Measurements from ENCODE around the gene FCHSD2.
A peak's percentile ranks its signal among the peaks of the same experiment; 100 is the strongest.
"Not testable (repeated sequence)": the region's sequence is repeated elsewhere in the genome, so short reads cannot be mapped to it uniquely, and the experiment has no call there.

The FCHSD2 gene

GRCh38 chr11:72820439-72821139, 321.5 kb downstream of the FCHSD2 start:
- no peak for DNase-seq (ENCODE audit: low spot score)

GRCh38 chr11:72818971-72819370, 323.1 kb downstream of the FCHSD2 start:
- no peak for DNase-seq (ENCODE audit: low spot score)

GRCh38 chr11:72817966-72818365, 324.2 kb downstream of the FCHSD2 start:
- no peak for DNase-seq (ENCODE audit: low spot score)

- DNase-seq (ENCODE audit: low spot score), result no peak
Measured at GRCh38 chr11:72816404-72816990, 325.6 kb downstream of the FCHSD2 start.

GRCh38 chr11:72815110-72815618, 327.0 kb downstream of the FCHSD2 start:
- no peak for DNase-seq (ENCODE audit: low spot score)

GRCh38 chr11:72814286-72815109, 327.6 kb downstream of the FCHSD2 start, which contains the start of gene ATG16L2:
Gene ATG16L2 (plus strand): TSS chr11:72814411. CDS start chr11:72814446, 35 bp downstream.
- peak; percentile 82 for DNase-seq (ENCODE audit: low spot score)

GRCh38 chr11:72813740-72814285, 328.3 kb downstream of the FCHSD2 start:
- peak; percentile 69 for DNase-seq (ENCODE audit: low spot score)

GRCh38 chr11:72812967-72813739, 329.0 kb downstream of the FCHSD2 start:
- DNase-seq (ENCODE audit: low spot score), result peak; percentile 63

GRCh38 chr11:72812604-72812966, 329.5 kb downstream of the FCHSD2 start:
- no peak for DNase-seq (ENCODE audit: low spot score)

- not testable (repeated sequence) for DNase-seq (ENCODE audit: low spot score)
Measured at GRCh38 chr11:72811686-72812085, 330.4 kb downstream of the FCHSD2 start.

- DNase-seq (ENCODE audit: low spot score), result no peak
Measured at GRCh38 chr11:72808331-72808798, 333.8 kb downstream of the FCHSD2 start.

GRCh38 chr11:72807792-72808191, 334.3 kb downstream of the FCHSD2 start:
- DNase-seq (ENCODE audit: low spot score), result no peak

- DNase-seq (ENCODE audit: low spot score), result no peak
Measured at GRCh38 chr11:72807021-72807693, 335.0 kb downstream of the FCHSD2 start.

GRCh38 chr11:72806378-72806777, 335.7 kb downstream of the FCHSD2 start:
- not testable (repeated sequence) for DNase-seq (ENCODE audit: low spot score)

GRCh38 chr11:72805216-72805615, 336.9 kb downstream of the FCHSD2 start:
- DNase-seq (ENCODE audit: low spot score), result no peak

GRCh38 chr11:72802822-72803221, 339.3 kb downstream of the FCHSD2 start:
- no peak for DNase-seq (ENCODE audit: low spot score)

- DNase-seq (ENCODE audit: low spot score), result no peak
Measured at GRCh38 chr11:72799441-72799840, 342.7 kb downstream of the FCHSD2 start.

- no peak for DNase-seq (ENCODE audit: low spot score)
Measured at GRCh38 chr11:72798361-72798760, 343.8 kb downstream of the FCHSD2 start.

- DNase-seq (ENCODE audit: low spot score), result peak; percentile 95
Measured at GRCh38 chr11:72793425-72794367, 348.4 kb downstream of the FCHSD2 start, which contains the start of gene STARD10. Gene STARD10 (minus strand): TSS chr11:72794047. CDS start chr11:72781181, 12,866 bp downstream.

GRCh38 chr11:72793076-72793424, 349.1 kb downstream of the FCHSD2 start:
- DNase-seq (ENCODE audit: low spot score), result no peak

Measured in CD4-positive, alpha-beta T cell treated with Interleukin-6 at 100 ng/mL for 8 hours (primary cell).